ENCODE data around the gene AKAP6. TPM values are rescaled to one million over a fixed set of nuclear protein-coding genes. Genes with fewer than 3 reads are reported as not detected.

AKAP6 gene
- total and polyA plus RNA-seq, 10 of the 15 experiments (the other 5 are each of a cell fraction or from before 2014, with no cell fraction given) = 0.35 to 5.9 (median 2.2) TPM

- TF ChIP-seq, protein P1, sequence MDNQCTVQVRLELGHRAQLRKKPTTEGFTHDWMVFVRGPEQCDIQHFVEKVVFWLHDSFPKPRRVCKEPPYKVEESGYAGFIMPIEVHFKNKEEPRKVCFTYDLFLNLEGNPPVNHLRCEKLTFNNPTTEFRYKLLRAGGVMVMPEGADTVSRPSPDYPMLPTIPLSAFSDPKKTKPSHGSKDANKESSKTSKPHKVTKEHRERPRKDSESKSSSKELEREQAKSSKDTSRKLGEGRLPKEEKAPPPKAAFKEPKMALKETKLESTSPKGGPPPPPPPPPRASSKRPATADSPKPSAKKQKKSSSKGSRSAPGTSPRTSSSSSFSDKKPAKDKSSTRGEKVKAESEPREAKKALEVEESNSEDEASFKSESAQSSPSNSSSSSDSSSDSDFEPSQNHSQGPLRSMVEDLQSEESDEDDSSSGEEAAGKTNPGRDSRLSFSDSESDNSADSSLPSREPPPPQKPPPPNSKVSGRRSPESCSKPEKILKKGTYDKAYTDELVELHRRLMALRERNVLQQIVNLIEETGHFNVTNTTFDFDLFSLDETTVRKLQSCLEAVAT (IDR thresholded peaks at IDR 0.05) = no peak
Observed at GRCh38 chr14:32327255-32327961, 1.7 kb upstream of the AKAP6 start (continued).

DNA sequence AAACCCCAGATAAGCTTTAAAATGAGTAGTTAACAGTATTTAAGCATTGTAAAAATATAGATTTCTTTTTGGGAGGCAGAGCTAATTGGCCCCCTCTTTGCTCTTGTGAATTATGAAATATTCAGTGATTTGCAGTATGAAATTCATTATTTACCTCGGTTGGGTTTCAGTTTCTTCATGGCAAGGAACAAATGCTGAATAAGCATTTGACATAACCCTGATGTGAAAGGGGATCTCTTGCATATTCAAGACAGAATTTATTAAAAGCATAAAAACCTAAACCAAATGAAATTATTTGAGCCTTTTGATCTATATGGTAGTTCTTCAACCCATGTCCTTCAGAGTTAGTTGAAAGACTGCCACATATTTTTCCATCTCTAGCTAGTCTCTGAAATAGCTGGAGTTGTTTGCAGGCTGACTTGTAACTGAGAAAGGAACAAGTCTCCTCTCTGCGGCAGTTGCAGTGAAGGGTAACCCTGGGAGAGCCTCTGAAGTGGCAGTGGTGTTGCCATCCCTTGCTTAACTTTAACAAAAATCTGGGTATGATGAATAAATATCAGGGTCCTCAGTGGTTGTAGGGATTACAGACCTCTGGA is 690 bp downstream of the AKAP6 start:
- ChIA-PET SMC1A (ENCODE audit: uncharacterized antibody, unreplicated experiment) (interaction anchor here (0.7 to 1.6 kb wide), 3 partner anchors 9 to 71 kb away, joined by 3 read pairs; no protein-coding TSS in a partner anchor), POLR2A (no interaction called here), CTCF (interaction anchor here (1.0 kb wide), 1 partner anchor 66 kb away, joined by 3 read pairs; no protein-coding TSS in a partner anchor), RAD21 (ENCODE audit: unreplicated experiment) (interaction anchor here (1.6 kb wide), 1 partner anchor 10 kb away, joined by 3 read pairs; no protein-coding TSS in a partner anchor)
- no peak for DNase-seq (ENCODE audit: low read depth, low spot score)
- BruUV-seq (replicated peaks) = no TSS peak
- H3K4me2 ChIP-seq (ENCODE audit: control insufficient read depth, insufficient read depth) = no peak overlapping the region
- in situ Hi-C loops (cut with MboI) (no loop called here), intact Hi-C loops (cut with micrococcal nuclease; ENCODE audit: unreplicated experiment) (no loop called here)
- WGBS (ENCODE audit: insufficient coverage, insufficient replicate concordance, low lambda C conversion rate, missing lambda C conversion rate) = 50% methylated on average over 2 of the region's 2 CpGs
- H2AFZ ChIP-seq (ENCODE audit: control insufficient read depth, low read depth, low read length) = no peak overlapping the region
- ATAC-seq = no peak
- H3K4me1 ChIP-seq (ENCODE audit: control insufficient read depth, insufficient read depth, low read length) = no peaks in the 10 kb centered on the region
- H3K36me3 ChIP-seq (ENCODE audit: control insufficient read depth in 2 of 2, insufficient read depth in 2 of 2, low read length in 1 of 2) = no peaks in the 10 kb centered on the region
- H3K27ac ChIP-seq (ENCODE audit: control insufficient read depth, insufficient read depth) = no peak overlapping the region
- no peaks in the 10 kb centered on the region for H3K9me3 ChIP-seq (replicated peaks; ENCODE audit: control insufficient read depth, insufficient read depth, low read length)
- FAIRE-seq = no peak
- no peaks in the 10 kb centered on the region for H3K27me3 ChIP-seq (replicated peaks in 1 of 2; ENCODE audit: control insufficient read depth in 2 of 2, insufficient read depth in 2 of 2, low read length in 1 of 2)
- no peak overlapping the region for H3K4me3 ChIP-seq
- no peak overlapping the region for H3K9ac ChIP-seq (ENCODE audit: control insufficient read depth, insufficient read depth, low read length)
- H3K79me2 ChIP-seq (ENCODE audit: control insufficient read depth, insufficient read depth, low read length) = no peaks in the 10 kb centered on the region
- no peaks in the 10 kb centered on the region for H4K20me1 ChIP-seq (ENCODE audit: control insufficient read depth, insufficient read depth)
- no peak for TF ChIP-seq ZBED1 (IDR thresholded peaks at IDR 0.05; ENCODE audit: borderline replicate concordance)
- no peak for TF ChIP-seq ZZZ3 (IDR thresholded peaks at IDR 0.05; ENCODE audit: control insufficient read depth, insufficient read length, low read depth)
- no peak for TF ChIP-seq NFYA (IDR thresholded peaks at IDR 0.05; ENCODE audit: borderline replicate concordance, low read depth, low read length)
- no peak for TF ChIP-seq JUND (IDR thresholded peaks at IDR 0.05; ENCODE audit: low read depth, low read length)
- TF ChIP-seq, protein P2, sequence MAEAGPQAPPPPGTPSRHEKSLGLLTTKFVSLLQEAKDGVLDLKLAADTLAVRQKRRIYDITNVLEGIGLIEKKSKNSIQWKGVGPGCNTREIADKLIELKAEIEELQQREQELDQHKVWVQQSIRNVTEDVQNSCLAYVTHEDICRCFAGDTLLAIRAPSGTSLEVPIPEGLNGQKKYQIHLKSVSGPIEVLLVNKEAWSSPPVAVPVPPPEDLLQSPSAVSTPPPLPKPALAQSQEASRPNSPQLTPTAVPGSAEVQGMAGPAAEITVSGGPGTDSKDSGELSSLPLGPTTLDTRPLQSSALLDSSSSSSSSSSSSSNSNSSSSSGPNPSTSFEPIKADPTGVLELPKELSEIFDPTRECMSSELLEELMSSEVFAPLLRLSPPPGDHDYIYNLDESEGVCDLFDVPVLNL (IDR thresholded peaks at IDR 0.05; ENCODE audit: low read depth, low read length) = no peak
- TF ChIP-seq, protein P3, sequence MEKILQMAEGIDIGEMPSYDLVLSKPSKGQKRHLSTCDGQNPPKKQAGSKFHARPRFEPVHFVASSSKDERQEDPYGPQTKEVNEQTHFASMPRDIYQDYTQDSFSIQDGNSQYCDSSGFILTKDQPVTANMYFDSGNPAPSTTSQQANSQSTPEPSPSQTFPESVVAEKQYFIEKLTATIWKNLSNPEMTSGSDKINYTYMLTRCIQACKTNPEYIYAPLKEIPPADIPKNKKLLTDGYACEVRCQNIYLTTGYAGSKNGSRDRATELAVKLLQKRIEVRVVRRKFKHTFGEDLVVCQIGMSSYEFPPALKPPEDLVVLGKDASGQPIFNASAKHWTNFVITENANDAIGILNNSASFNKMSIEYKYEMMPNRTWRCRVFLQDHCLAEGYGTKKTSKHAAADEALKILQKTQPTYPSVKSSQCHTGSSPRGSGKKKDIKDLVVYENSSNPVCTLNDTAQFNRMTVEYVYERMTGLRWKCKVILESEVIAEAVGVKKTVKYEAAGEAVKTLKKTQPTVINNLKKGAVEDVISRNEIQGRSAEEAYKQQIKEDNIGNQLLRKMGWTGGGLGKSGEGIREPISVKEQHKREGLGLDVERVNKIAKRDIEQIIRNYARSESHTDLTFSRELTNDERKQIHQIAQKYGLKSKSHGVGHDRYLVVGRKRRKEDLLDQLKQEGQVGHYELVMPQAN (conservative IDR thresholded peaks at IDR 0.05) = no peak
- no peak for TF ChIP-seq FOXM1 (IDR thresholded peaks at IDR 0.05; ENCODE audit: low read depth, low read length)
- TF ChIP-seq ELK1 (IDR thresholded peaks at IDR 0.05; ENCODE audit: low read depth, low read length) = no peak
- no peak for TF ChIP-seq POLR2AphosphoS2 (IDR thresholded peaks at IDR 0.05; ENCODE audit: low read depth, low read length)
- TF ChIP-seq HCFC1 (IDR thresholded peaks at IDR 0.05; ENCODE audit: low read length) = no peak
- no peak for TF ChIP-seq FOXK2 (IDR thresholded peaks at IDR 0.05)
- TF ChIP-seq ZNF384 (IDR thresholded peaks at IDR 0.05; ENCODE audit: borderline replicate concordance, low read depth, low read length) = no peak
